Fibroblast of lung (primary cell): ENCODE results near the gene HAGH. TPM values are rescaled to one million over a fixed set of nuclear protein-coding genes. Genes with fewer than 3 reads are reported as not detected.
A peak's percentile ranks its signal among the peaks of the same experiment; 100 is the strongest.

Source experiments
- DNase-seq, 2 donors: peaks; one replicate each; pipeline versions ENCODE4 v3.0.0 to v3.0.0-alpha.2; 2010; ENCODE audit warnings: low read depth in 2 of 2
- H2AFZ ChIP-seq: 2 replicates; pipeline ENCODE4 v1.5.1; 2012; ENCODE audit warnings: low read length, control low read depth, inconsistent platforms
- H3K27ac ChIP-seq: 2 replicates; pipeline ENCODE4 v1.5.1; 2011; ENCODE audit warnings: low read length, control low read depth; ENCODE audit not compliant: insufficient read depth
- H3K27me3 ChIP-seq: 2 replicates; pipeline ENCODE4 v1.5.1; 2011; ENCODE audit warnings: mild to moderate bottlenecking, low read length; ENCODE audit not compliant: control insufficient read depth, insufficient read depth
- H3K36me3 ChIP-seq: 2 replicates; pipeline ENCODE4 v1.5.1; 2011; ENCODE audit warnings: low read length; ENCODE audit not compliant: control insufficient read depth, insufficient read depth
- H3K4me1 ChIP-seq: 2 replicates; pipeline ENCODE4 v1.5.1; 2011; ENCODE audit warnings: low read length; ENCODE audit not compliant: control insufficient read depth, insufficient read depth; ENCODE audit errors: extremely low read depth
- H3K4me2 ChIP-seq: 2 replicates; pipeline ENCODE4 v1.5.1; 2011; ENCODE audit warnings: low read length, control low read depth; ENCODE audit not compliant: insufficient read depth; ENCODE audit errors: extremely low read depth
- H3K4me3 ChIP-seq, 4 experiments: fragments of 200-600 bp in 1 of 4; sonication (generic) in 1 of 4; replicated peaks in 1 of 4; 2 replicates each; pipeline ENCODE4 v1.5.1; 2011 to 2016; ENCODE audit warnings: low read length in 4 of 4, low read depth in 3 of 4, mild to moderate bottlenecking in 3 of 4, control low read depth in 2 of 4, inconsistent platforms in 1 of 4, mixed read lengths in 1 of 4; ENCODE audit not compliant: insufficient read depth in 1 of 4; ENCODE audit errors: control extremely low read depth in 1 of 4
- H3K79me2 ChIP-seq: 2 replicates; pipeline ENCODE4 v1.5.1; 2012; ENCODE audit warnings: mild to moderate bottlenecking, low read length, inconsistent platforms; ENCODE audit not compliant: control insufficient read depth, insufficient read depth
- H3K9ac ChIP-seq: 2 replicates; pipeline ENCODE4 v1.5.1; 2011; ENCODE audit warnings: mild to moderate bottlenecking, low read length, control low read depth; ENCODE audit not compliant: insufficient read depth
- H3K9me3 ChIP-seq: 2 replicates; pipeline ENCODE4 v1.5.1; 2012; ENCODE audit warnings: low read depth, low read length; ENCODE audit not compliant: control insufficient read depth, insufficient read depth
- H4K20me1 ChIP-seq: 2 replicates; pipeline ENCODE4 v1.5.1; 2011; ENCODE audit warnings: low read length; ENCODE audit not compliant: control insufficient read depth, insufficient read depth; ENCODE audit errors: extremely low read depth
- CTCF ChIP-seq, 2 donors: IDR thresholded peaks in 1 of 2; conservative IDR thresholded peaks in 1 of 2; 1 replicate in 1 of 2; 2 replicates in 1 of 2; pipeline ENCODE4 v1.5.1; 2011 to 2012; ENCODE audit warnings: low read length in 2 of 2, control low read depth in 1 of 2, inconsistent platforms in 1 of 2, low read depth in 1 of 2, mild to moderate bottlenecking in 1 of 2
- EZH2 ChIP-seq: IDR thresholded peaks from 2 replicates; pipeline ENCODE4 v1.5.1; 2012; ENCODE audit warnings: low read length, control low read depth, mild to moderate bottlenecking; ENCODE audit errors: missing control alignments
- polyA plus RNA-seq, 2 donors: library from polyadenylated mRNA; depleted of rRNA in 1 of 2; stranded (reverse) in 1 of 2; unstranded in 1 of 2; fragments of >200 nt; gene quantifications; 2 replicates each; pipeline ENCODE4 v1.2.1, GENCODE V29; 2011 to 2012; ENCODE audit warnings: missing spikeins in 1 of 2
- total RNA-seq: library from RNA; depleted of rRNA; stranded (reverse); fragments of >200 nt; gene quantifications from 2 replicates; pipeline ENCODE4 v1.2.1, GENCODE V29; 2014

The HAGH gene
- total and polyA plus RNA-seq, 2 donors (not counting 1 experiment from before 2014, with no cell fraction given) = 18.4 to 47.4 TPM

DNA sequence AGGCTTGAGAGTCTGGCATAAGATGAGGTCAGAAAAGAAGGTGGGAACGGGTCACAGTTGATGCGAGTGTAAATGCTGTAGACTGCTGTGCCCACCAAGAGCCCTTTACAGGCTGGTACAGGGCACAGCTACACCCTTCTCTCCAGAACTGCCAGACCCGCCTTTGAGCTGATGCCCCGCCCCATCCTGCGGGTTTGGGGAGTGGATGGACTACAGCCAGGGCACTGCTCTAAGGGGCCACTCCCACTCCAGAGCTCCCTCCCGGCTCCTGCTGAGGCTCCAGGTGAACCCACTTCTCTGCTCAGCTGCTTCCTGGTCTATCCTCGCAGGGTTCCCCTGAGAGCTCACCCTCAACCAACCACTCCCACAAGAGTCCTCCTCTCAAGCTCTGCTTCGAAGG lies 33.0 kb upstream of the HAGH start:
- Histone ChIP-seq H3K4me2 (no peak overlapping the region), H3K9ac (no peak overlapping the region), H3K4me1 (no peaks in the 10 kb centered on the region), H3K36me3 (no peaks in the 10 kb centered on the region), H2AFZ (no peak overlapping the region), H3K9me3 (no peaks in the 10 kb centered on the region), H3K27ac (no peak overlapping the region), H3K79me2 (no peaks in the 10 kb centered on the region), H3K4me3 (no peak overlapping the region), H4K20me1 (no peaks in the 10 kb centered on the region), H3K27me3 (peaks cover 26% of the 10 kb centered on the region)
- peak; percentile 31 for TF ChIP-seq EZH2
- TF ChIP-seq CTCF (conservative IDR thresholded peaks at IDR 0.05 in 1 of 2, IDR thresholded peaks at IDR 0.05 in 1 of 2; ENCODE audit: low read depth in 1 of 2, low read length in 2 of 2) = no peak
- DNase-seq = no peak

DNA sequence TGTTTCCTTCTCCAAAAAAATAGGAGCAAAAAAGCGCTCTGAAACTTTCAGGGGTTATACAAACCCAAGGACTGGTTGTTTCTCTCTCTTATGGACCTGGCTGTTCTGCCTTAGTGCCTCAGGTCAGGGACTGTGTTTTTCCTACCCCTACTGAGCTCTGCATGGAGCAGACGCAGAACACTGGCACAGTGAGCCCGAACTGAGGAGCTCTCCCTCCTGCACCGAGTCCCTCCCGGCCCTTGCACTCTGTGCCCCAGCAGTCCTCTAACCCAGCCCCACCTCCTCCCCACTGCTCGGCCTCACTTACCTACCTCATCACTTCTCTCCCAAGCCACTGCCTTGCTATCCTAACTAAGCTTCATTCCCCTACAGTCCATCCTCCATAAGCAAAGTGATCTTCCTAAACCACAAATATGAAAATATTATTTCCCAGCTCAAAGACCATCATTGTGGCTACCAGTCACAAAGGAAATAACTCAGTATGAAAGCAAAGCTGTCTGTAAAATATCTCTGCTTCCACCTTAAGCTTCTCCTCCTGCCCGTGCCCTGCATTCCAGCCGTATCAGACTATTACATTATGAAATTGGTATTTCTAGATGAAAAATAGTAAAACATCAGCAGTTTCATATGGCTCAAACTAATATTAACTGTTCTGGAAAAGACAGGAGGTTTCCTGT lies 31.7 kb upstream of the HAGH start:
- TF ChIP-seq EZH2 (no peak), CTCF (conservative IDR thresholded peaks at IDR 0.05 in 1 of 2, IDR thresholded peaks at IDR 0.05 in 1 of 2; ENCODE audit: low read depth in 1 of 2, low read length in 2 of 2) (no peak)
- no peak overlapping the region for H3K9ac ChIP-seq
- no peaks in the 10 kb centered on the region for H3K4me1 ChIP-seq
- no peaks in the 10 kb centered on the region for H3K9me3 ChIP-seq
- no peak overlapping the region for H3K4me2 ChIP-seq
- H3K4me3 ChIP-seq = no peak overlapping the region
- no peaks in the 10 kb centered on the region for H4K20me1 ChIP-seq
- H3K36me3 ChIP-seq = no peaks in the 10 kb centered on the region
- H3K27me3 ChIP-seq = peaks cover 33% of the 10 kb centered on the region
- H3K79me2 ChIP-seq = no peaks in the 10 kb centered on the region
- H3K27ac ChIP-seq = no peak overlapping the region
- DNase-seq = peak in 1 of 2 donors; percentile 15
- no peak overlapping the region for H2AFZ ChIP-seq

DNA sequence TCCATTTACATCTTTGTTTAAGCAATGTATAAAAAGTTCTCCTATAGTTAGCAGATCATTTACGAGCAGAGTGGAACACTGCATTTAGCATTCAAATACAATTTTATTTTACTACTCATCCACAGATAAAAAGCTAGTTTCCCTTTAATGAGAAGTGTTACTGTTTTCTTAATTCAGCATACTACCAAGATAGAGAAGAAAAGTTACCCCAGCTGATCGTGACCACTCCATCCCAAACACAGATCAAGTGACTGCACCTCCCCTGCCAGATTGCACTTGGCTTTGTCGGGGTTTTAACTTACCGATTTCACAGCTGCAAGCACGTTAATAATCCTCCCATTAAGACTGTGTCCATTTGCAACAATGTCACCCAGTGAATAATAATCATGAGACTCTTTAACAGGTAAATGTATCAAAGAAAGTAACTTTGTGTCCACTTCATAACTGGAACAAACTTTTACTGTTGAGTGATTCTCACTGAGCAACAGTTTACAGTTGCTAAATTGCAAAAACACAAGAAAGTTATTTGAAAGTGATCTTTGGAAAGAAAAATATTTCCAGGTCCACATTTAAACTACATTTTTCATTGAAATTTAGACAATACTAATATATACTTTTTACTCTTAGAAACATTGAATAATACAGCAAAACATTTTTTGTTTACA lies 30.9 kb upstream of the HAGH start:
- peaks cover 35% of the 10 kb centered on the region for H3K27me3 ChIP-seq

More for the DNA sequence above, 30.9 kb upstream of the HAGH start:
- Histone ChIP-seq H3K9ac (no peak overlapping the region), H4K20me1 (no peaks in the 10 kb centered on the region), H3K27ac (no peak overlapping the region), H2AFZ (no peak overlapping the region), H3K36me3 (no peaks in the 10 kb centered on the region), H3K9me3 (no peaks in the 10 kb centered on the region), H3K4me3 (no peak overlapping the region), H3K4me1 (no peaks in the 10 kb centered on the region), H3K79me2 (no peaks in the 10 kb centered on the region), H3K4me2 (no peak overlapping the region)
- no peak for DNase-seq
- TF ChIP-seq CTCF (conservative IDR thresholded peaks at IDR 0.05 in 1 of 2, IDR thresholded peaks at IDR 0.05 in 1 of 2; ENCODE audit: low read depth in 1 of 2, low read length in 2 of 2) (no peak), EZH2 (no peak)
